GM18909 (cell line): Measurements from ENCODE around the gene BLTP3B.

Source experiments
- ATAC-seq: cut with Tn5 transposase; IDR thresholded peaks from one replicate; pipeline ENCODE4 v1.9.1; 2021; ENCODE audit warnings: mild to moderate bottlenecking; ENCODE audit not compliant: unreplicated experiment, poor library complexity

BLTP3B gene

GRCh38 chr12:100120355-100120754 is 22.3 kb downstream of the BLTP3B start:
- no peak for ATAC-seq

GRCh38 chr12:100115291-100115690 is 27.4 kb downstream of the BLTP3B start:
- ATAC-seq: no peak

GRCh38 chr12:100114574-100114973 is 28.1 kb downstream of the BLTP3B start:
- ATAC-seq: peak; percentile 57

GRCh38 chr12:100110276-100110675 is 32.4 kb downstream of the BLTP3B start:
- no peak for ATAC-seq

GRCh38 chr12:100106861-100107260 is 35.8 kb downstream of the BLTP3B start:
- ATAC-seq: no peak

GRCh38 chr12:100105661-100106060 is 37.0 kb downstream of the BLTP3B start:
- no peak for ATAC-seq

- no peak for ATAC-seq
Observed at GRCh38 chr12:100101000-100101399, 41.7 kb downstream of the BLTP3B start.
